HL-60 (cell line): ENCODE results near the gene ATRNL1.
"Not testable (repeated sequence)": the region's sequence is repeated elsewhere in the genome, so short reads cannot be mapped to it uniquely, and the experiment has no call there.

ENCODE experiments used
- DNase-seq, 2 experiments: peaks; one replicate each; pipeline ENCODE4 v3.0.0-alpha.2; 2010 to 2020; ENCODE audit warnings: low read depth in 1 of 2, low spot score in 1 of 2
- H3K27ac ChIP-seq: fragments of 250-450 bp; sonication (Bioruptor Pico); replicated peaks from 2 replicates; pipeline ENCODE4 v1.5.1; 2020; ENCODE audit warnings: mild to moderate bottlenecking, moderate library complexity
- H3K27me3 ChIP-seq: fragments of 250-450 bp; sonication (Bioruptor Pico); 2 replicates; pipeline ENCODE4 v1.5.1; 2021; ENCODE audit warnings: mild to moderate bottlenecking, moderate library complexity; ENCODE audit not compliant: insufficient read depth, poor library complexity, severe bottlenecking
- H3K4me3 ChIP-seq: replicated peaks from 2 replicates; pipeline ENCODE4 v1.5.1; 2011; ENCODE audit warnings: mild to moderate bottlenecking, control low read depth, low read length; ENCODE audit not compliant: insufficient read depth
- GABPA ChIP-seq: IDR thresholded peaks from 2 replicates; pipeline ENCODE4 v1.6.1; 2012; ENCODE audit warnings: low read depth
- POLR2AphosphoS5 ChIP-seq: IDR thresholded peaks from 2 replicates; pipeline ENCODE4 v1.6.1; 2012; ENCODE audit warnings: low read depth
- SPI1 ChIP-seq: IDR thresholded peaks from 2 replicates; pipeline ENCODE4 v1.6.1; 2012; ENCODE audit warnings: low read depth, mild to moderate bottlenecking, borderline replicate concordance
- TF ChIP-seq, protein P1 (sequence below): IDR thresholded peaks from 2 replicates; pipeline ENCODE4 v1.6.1; 2012; ENCODE audit warnings: low read depth; ENCODE audit not compliant: insufficient replicate concordance
- TF ChIP-seq, protein P2 (sequence below): IDR thresholded peaks from one replicate; pipeline ENCODE4 v1.5.1; 2011; ENCODE audit warnings: low read length, control low read depth, inconsistent platforms; ENCODE audit not compliant: insufficient read depth

The ATRNL1 gene

DNA sequence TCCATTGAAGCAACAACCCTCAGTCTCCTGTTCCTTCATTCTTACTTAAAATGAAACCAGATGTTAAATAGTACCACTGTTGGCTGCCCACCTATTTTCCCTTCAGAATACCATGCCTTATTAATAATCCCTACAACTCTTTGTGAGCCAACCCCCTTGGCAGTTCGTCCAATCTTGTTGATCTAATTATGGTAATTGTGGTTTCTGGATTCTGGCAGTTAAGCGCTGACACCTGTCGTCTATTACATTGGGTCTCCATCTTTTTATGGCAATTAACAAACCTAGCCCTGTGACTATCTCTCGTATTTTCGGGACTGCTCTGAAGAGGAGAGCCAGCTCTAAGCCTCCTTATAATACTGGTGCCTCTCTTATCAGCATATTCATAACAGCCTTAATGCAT, 432.0 kb downstream of the ATRNL1 start:
- no peak for TF ChIP-seq SPI1
- Histone ChIP-seq H3K27me3 (no peaks in the 10 kb centered on the region), H3K4me3 (no peak overlapping the region), H3K27ac (no peak overlapping the region)
- no peak for DNase-seq

DNA sequence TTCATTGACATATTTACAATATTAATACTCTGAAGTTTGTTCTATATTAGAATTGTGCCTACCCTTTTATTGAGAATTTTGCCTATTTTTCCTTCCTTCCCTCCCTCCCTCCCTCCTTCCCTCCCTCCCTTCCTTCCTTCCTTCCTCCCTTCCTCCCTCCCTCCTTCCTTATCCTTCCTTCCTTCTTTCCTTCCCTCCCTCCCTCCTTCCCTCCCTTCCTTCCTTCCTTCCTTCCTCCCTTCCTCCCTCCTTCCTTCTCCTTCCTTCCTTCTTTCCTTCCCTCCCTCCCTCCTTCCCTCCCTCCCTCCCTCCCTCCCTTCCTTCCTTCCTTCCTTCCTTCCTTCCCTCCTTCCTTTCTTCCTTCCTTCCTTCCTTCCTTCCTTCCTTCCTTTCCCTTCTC, 434.5 kb downstream of the ATRNL1 start:
- not testable (repeated sequence) for H3K27me3 ChIP-seq, DNase-seq, H3K27ac ChIP-seq, H3K4me3 ChIP-seq

DNA sequence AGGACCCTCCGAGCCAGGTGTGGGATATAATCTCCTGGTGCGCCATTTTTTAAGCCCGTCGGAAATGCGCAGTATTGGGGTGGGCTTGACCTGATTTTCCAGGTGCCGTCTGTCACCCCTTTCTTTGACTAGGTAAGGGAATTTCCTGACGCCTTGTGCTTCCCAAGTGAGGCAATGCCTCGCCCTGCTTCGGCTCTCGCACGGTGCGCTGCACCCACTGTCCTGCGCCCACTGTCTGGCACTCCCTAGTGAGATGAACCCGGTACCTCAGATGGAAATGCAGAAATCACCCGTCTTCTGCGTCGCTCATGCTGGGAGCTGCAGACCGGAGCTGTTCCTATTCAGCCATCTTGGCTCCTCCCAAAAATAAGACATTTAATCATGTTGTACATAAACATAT, 443.2 kb downstream of the ATRNL1 start:
- H3K27me3 ChIP-seq, DNase-seq, H3K4me3 ChIP-seq, H3K27ac ChIP-seq: not testable (repeated sequence)

DNA sequence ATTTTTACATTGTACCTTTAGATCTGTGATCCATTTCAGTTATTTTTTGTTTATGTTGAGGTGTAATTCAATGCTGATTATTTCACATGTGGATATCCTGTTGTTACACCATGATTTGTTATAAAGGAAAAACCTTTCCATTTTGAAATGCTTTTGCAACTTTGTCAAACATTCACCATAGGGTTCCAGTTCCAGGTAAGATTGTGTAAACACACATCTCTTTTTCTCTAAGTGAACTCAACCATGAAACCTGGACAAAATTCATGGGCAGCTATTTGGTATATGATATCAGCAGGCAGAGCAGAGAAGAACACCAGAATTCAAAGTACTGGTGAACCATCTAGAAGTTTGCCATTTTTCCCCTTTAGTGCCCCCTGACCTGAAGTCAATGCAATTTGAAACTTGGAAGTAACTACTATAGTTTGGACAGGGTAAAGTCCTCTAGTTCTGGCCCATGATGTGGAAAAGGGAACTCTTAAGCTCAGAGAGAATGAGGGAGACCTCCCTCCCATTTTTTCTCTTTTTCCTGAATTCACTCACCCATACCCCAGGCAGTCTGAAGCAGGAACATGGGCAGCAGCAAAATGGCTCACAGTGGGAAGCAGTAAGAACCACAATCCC, 446.1 kb downstream of the ATRNL1 start:
- H3K27ac ChIP-seq, result no peak overlapping the region
- no peak overlapping the region for H3K4me3 ChIP-seq
- H3K27me3 ChIP-seq, result no peaks in the 10 kb centered on the region
- TF ChIP-seq SPI1 (no peak), POLR2AphosphoS5 (no peak), GABPA (no peak)
- TF ChIP-seq, protein P1, sequence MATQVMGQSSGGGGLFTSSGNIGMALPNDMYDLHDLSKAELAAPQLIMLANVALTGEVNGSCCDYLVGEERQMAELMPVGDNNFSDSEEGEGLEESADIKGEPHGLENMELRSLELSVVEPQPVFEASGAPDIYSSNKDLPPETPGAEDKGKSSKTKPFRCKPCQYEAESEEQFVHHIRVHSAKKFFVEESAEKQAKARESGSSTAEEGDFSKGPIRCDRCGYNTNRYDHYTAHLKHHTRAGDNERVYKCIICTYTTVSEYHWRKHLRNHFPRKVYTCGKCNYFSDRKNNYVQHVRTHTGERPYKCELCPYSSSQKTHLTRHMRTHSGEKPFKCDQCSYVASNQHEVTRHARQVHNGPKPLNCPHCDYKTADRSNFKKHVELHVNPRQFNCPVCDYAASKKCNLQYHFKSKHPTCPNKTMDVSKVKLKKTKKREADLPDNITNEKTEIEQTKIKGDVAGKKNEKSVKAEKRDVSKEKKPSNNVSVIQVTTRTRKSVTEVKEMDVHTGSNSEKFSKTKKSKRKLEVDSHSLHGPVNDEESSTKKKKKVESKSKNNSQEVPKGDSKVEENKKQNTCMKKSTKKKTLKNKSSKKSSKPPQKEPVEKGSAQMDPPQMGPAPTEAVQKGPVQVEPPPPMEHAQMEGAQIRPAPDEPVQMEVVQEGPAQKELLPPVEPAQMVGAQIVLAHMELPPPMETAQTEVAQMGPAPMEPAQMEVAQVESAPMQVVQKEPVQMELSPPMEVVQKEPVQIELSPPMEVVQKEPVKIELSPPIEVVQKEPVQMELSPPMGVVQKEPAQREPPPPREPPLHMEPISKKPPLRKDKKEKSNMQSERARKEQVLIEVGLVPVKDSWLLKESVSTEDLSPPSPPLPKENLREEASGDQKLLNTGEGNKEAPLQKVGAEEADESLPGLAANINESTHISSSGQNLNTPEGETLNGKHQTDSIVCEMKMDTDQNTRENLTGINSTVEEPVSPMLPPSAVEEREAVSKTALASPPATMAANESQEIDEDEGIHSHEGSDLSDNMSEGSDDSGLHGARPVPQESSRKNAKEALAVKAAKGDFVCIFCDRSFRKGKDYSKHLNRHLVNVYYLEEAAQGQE, result no peak
- TF ChIP-seq, protein P2, sequence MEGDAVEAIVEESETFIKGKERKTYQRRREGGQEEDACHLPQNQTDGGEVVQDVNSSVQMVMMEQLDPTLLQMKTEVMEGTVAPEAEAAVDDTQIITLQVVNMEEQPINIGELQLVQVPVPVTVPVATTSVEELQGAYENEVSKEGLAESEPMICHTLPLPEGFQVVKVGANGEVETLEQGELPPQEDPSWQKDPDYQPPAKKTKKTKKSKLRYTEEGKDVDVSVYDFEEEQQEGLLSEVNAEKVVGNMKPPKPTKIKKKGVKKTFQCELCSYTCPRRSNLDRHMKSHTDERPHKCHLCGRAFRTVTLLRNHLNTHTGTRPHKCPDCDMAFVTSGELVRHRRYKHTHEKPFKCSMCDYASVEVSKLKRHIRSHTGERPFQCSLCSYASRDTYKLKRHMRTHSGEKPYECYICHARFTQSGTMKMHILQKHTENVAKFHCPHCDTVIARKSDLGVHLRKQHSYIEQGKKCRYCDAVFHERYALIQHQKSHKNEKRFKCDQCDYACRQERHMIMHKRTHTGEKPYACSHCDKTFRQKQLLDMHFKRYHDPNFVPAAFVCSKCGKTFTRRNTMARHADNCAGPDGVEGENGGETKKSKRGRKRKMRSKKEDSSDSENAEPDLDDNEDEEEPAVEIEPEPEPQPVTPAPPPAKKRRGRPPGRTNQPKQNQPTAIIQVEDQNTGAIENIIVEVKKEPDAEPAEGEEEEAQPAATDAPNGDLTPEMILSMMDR, result no peak
- DNase-seq, result no peak

DNA sequence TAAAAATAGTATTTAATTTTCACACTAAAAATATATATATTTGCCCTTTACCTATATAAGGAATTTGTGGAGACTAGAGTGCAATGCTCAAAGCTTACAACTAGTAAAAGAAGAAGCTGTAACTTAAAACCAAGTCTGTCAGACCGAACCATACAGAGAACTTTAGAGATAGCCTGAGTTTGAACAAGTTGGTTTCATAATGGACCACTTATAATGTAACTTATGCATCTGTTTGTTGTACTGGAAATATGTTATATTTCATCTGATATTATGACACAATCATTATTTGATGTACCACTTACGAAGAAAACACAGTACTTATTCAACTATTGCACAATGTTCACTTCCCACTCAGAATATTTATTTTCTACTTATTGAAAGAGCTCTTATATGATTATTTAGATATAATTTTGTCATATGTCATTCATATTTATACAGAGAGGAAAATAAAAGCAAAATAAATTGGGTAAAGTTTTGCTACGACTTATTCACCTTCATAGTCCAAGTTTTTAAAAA, 462.8 kb downstream of the ATRNL1 start:
- Histone ChIP-seq H3K27ac (no peak overlapping the region), H3K27me3 (no peaks in the 10 kb centered on the region), H3K4me3 (no peak overlapping the region)
- TF ChIP-seq, protein P2, result no peak
- DNase-seq, result no peak

DNA sequence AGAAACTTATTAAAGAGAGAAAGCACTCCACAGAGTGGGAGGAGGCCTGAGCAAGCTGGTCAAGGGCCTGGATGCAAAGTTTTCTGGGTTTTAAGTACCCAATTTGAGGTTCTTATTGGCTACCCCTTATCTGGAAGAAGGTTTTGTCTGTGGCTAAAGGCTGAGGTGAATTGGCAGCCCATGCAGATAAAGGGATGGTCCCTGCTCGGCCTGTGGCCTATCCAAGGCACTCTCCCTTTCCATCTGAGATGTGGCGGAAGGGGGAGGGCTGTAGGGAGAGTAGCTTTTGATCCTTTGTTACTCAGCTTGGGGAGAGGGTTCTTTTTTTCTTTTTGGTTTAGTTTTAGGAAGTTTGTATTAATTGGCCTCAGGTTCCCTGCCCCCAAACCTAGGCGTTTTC, 465.1 kb downstream of the ATRNL1 start:
- DNase-seq, result no peak
- TF ChIP-seq POLR2AphosphoS5 (no peak), GABPA (no peak), SPI1 (no peak)
- TF ChIP-seq, protein P1, result no peak
- TF ChIP-seq, protein P2, result no peak
- Histone ChIP-seq H3K27ac (no peak overlapping the region), H3K27me3 (no peaks in the 10 kb centered on the region), H3K4me3 (no peak overlapping the region)
